WERI-Rb-1 (cell line): ENCODE data around the gene CHST7.
"Not testable (repeated sequence)": the region's sequence is repeated elsewhere in the genome, so short reads cannot be mapped to it uniquely, and the experiment has no call there.

Experiments
- DNase-seq: peaks from one replicate; pipeline ENCODE4 v3.0.0-alpha.2; 2020
- H3K27ac ChIP-seq: fragments of 250-450 bp; sonication (Bioruptor Pico); 2 replicates; pipeline ENCODE4 v1.5.1; 2020; ENCODE audit warnings: mild to moderate bottlenecking, moderate library complexity
- H3K27me3 ChIP-seq: fragments of 250-450 bp; sonication (Bioruptor Pico); 2 replicates; pipeline ENCODE4 v1.5.1; 2021; ENCODE audit warnings: mild to moderate bottlenecking, low read depth, moderate library complexity; ENCODE audit not compliant: insufficient read depth, severe bottlenecking
- H3K36me3 ChIP-seq: fragments of 250-450 bp; sonication (Bioruptor Pico); 2 replicates; pipeline ENCODE4 v1.5.1; 2020; ENCODE audit warnings: mild to moderate bottlenecking, moderate library complexity
- H3K4me3 ChIP-seq: 2 replicates; pipeline ENCODE4 v1.5.1; 2011; ENCODE audit warnings: low read depth, mild to moderate bottlenecking, control low read depth, low read length
- H3K9me3 ChIP-seq: fragments of 250-450 bp; sonication (Bioruptor Pico); 2 replicates; pipeline ENCODE4 v1.5.1; 2021; ENCODE audit warnings: mild to moderate bottlenecking, moderate library complexity; ENCODE audit not compliant: severe bottlenecking
- CTCF ChIP-seq: IDR thresholded peaks from 2 replicates; pipeline ENCODE4 v1.5.1; 2011; ENCODE audit warnings: low read depth, mild to moderate bottlenecking, control low read depth, inconsistent platforms, low read length

Gene CHST7

GRCh38 chrX:46573331-46573891 lies at the start of gene CHST7:
CHST7 (plus strand) TSS chrX:46573765; CDS start chrX:46573932, 167 bp downstream.
- Histone ChIP-seq H3K27me3 (peaks cover 15% of the 10 kb centered on the region), H3K27ac (no peak within 1 kb of the TSS), H3K4me3 (peak within 1 kb of the TSS; percentile 53), H3K36me3 (no peaks in the 10 kb centered on the region), H3K9me3 (no peaks in the 10 kb centered on the region)
- TF ChIP-seq CTCF, result peak; percentile 39; the same call in 1 of the 2 replicates
- DNase-seq, result peak; percentile 65

GRCh38 chrX:46528640-46529039 lies 44.9 kb upstream of the CHST7 start:
- H3K36me3 ChIP-seq, DNase-seq, H3K27ac ChIP-seq, H3K4me3 ChIP-seq, H3K9me3 ChIP-seq, H3K27me3 ChIP-seq: not testable (repeated sequence)

GRCh38 chrX:46529740-46530403 lies 43.7 kb upstream of the CHST7 start:
- not testable (repeated sequence) for H3K36me3 ChIP-seq, H3K4me3 ChIP-seq, H3K27ac ChIP-seq, H3K9me3 ChIP-seq, H3K27me3 ChIP-seq, DNase-seq

- H3K36me3 ChIP-seq, H3K4me3 ChIP-seq, DNase-seq, H3K9me3 ChIP-seq, H3K27me3 ChIP-seq, H3K27ac ChIP-seq: not testable (repeated sequence)
Observed at GRCh38 chrX:46530404-46530908, 43.1 kb upstream of the CHST7 start.

GRCh38 chrX:46531442-46531841 lies 42.1 kb upstream of the CHST7 start:
- DNase-seq, result no peak
- no peak for TF ChIP-seq CTCF
- no peak overlapping the region for H3K27ac ChIP-seq
- H3K9me3 ChIP-seq, result no peaks in the 10 kb centered on the region
- H3K27me3 ChIP-seq, result no peaks in the 10 kb centered on the region
- H3K4me3 ChIP-seq, result no peak overlapping the region
- H3K36me3 ChIP-seq, result no peaks in the 10 kb centered on the region

- TF ChIP-seq CTCF, result no peak
- Histone ChIP-seq H3K9me3 (no peaks in the 10 kb centered on the region), H3K27ac (no peak overlapping the region), H3K4me3 (no peak overlapping the region), H3K36me3 (peaks cover 6% of the 10 kb centered on the region), H3K27me3 (no peaks in the 10 kb centered on the region)
- no peak for DNase-seq
Observed at GRCh38 chrX:46543441-46543840, 30.1 kb upstream of the CHST7 start.

GRCh38 chrX:46544527-46544926 lies 29.0 kb upstream of the CHST7 start:
- Histone ChIP-seq H3K27ac (peak overlapping the region; percentile 81; the same call in 1 of the 2 replicates), H3K4me3 (peak overlapping the region; percentile 93)
- DNase-seq, H3K27me3 ChIP-seq, H3K9me3 ChIP-seq, H3K36me3 ChIP-seq: not testable (repeated sequence)
